Measurements from ENCODE around the gene KIF17.
"Not testable (repeated sequence)": the region's sequence is repeated elsewhere in the genome, so short reads cannot be mapped to it uniquely, and the experiment has no call there.

The KIF17 gene

DNA sequence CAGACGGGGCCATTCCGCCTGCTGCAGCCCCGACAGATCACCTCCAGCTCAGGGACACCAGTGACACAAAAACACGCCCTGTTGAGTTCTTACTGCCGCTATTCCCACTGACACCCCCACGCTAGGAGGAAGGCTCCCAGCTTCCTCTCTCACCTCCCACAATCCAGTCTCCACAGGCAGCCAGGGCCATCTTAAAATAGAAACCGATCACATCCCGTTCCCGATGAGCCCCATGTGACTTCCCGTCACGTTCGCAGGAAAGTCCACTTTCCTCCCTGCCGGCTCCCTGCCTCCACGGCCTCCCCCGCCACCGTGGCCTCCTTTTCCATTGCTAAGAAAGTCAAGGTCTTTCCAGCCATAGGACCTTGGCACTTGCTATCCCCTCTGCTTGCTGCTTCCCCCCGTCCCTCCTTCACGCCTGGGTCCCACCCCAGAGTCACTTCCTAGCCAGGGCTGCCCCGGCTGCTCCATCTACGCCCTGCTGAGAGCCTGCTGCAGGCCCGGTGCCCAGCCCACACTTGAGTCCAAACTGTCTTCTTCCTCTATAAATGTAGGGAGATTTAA is 32.6 kb downstream of the KIF17 start:
- no peak for DNase-seq

GRCh38 chr1:20684651-20685050 is 33.2 kb downstream of the KIF17 start:
- no peak for DNase-seq

DNA sequence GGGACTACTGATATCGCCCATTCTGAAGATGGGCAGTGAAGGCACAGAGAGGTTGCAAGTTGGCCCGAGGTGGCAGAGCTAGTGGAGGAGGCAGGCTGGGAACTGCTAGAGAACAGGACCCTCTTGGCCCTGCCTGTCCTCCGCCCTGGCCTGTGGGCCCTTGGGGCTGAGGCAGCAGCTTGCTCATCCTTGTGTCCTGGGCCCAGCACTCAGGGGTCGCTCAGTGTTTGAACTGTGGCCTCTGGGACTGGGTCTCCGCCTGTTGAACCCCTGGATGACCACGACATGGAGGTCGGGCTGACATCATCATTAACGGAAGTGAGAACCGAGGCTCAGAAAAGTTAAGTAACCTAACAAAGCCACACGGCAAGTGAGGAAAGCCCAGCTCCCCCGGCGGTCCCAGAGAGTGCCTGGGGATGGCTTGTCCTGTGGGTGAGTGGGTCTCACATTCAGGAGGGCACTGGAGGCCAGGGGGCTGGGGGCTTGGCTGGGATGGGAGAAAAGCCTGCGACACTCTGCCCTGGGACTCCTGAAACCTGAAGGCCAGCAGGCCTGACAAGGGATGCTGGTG is 33.7 kb downstream of the KIF17 start:
- no peak for DNase-seq

DNA sequence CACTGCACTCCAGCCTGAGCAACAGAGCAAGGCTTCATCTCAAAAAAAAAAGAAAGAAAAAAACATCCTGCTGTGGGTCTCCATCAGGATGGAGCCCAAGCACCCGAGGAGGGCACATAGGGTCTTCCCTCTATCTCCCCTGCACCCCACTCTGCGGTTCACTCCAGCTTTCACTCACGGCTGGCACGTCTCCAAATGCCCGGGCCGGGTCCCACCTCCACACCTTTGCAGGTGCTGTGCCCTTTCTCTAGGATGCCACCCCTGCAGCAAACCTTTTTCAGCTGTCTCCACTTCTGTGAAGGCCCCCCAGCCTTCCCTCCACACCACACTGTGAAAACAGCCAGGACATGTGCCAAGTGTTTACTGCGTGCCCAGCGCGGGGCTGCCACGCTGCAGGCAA is 34.2 kb downstream of the KIF17 start:
- DNase-seq = no peak

- peak; percentile 93 to 94 for DNase-seq
These were observed 35.1 kb downstream of the KIF17 start for GRCh38 chr1:20682571-20683236.

- DNase-seq = no peak
These were observed 35.8 kb downstream of the KIF17 start for GRCh38 chr1:20681999-20682398.

- no peak for DNase-seq
These were observed 37.5 kb downstream of the KIF17 start for GRCh38 chr1:20680269-20680668.

GRCh38 chr1:20678599-20678998 is 39.2 kb downstream of the KIF17 start:
- no peak for DNase-seq

DNA sequence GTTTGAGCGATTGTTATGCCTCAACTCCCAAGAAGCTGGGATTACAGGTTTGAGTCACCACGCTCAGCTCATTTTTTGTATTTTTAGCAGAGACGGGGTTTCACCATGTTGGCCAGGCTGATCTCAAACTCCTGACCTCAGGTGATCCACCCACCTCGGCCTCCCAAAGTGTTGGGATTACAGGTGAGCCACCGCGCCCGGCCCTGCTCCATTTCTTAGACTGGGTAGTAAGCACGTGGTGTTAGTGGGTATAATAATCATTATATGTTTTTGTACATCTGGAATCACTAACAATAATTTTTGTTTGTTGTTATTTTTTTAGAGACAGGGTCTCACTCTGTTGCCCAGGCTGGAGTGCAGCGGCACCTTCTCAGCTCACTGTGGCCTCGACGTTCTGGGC is 44.2 kb downstream of the KIF17 start:
- DNase-seq = not testable (repeated sequence)

- no peak for DNase-seq
These were observed 45.6 kb downstream of the KIF17 start for GRCh38 chr1:20672265-20672632.

GRCh38 chr1:20670936-20671335 is 46.9 kb downstream of the KIF17 start:
- DNase-seq = no peak

GRCh38 chr1:20668581-20668980 is 49.2 kb downstream of the KIF17 start:
- DNase-seq = no peak

- no peak for DNase-seq
These were observed 51.0 kb downstream of the KIF17 start for GRCh38 chr1:20666804-20667203.

DNA sequence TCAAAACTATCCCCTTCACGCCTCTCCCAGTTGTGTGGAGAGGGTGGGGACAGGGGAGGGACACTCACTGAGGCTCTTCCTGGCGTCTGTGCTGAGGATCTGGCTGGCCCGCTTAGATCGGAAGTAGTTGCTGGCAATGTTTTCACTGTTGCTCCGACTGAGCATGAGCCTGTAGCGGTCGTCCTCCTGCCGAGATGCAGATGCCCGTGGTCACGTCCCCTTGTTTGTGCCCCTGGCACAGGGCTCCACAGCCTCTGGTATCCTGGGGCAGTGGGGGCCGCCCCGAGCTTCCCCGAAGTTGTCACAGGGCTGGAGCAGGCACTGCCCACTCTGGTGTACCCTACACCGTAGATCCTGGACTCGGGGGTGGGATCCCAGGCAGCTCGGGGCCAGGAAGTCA is 51.7 kb downstream of the KIF17 start:
- DNase-seq = no peak

GRCh38 chr1:20665726-20666125 is 52.1 kb downstream of the KIF17 start:
- DNase-seq = peak in 1 of 2 experiments; percentile 20

- DNase-seq = no peak
These were observed 53.7 kb downstream of the KIF17 start for GRCh38 chr1:20663969-20664715.

GRCh38 chr1:20663365-20663764 is 54.4 kb downstream of the KIF17 start:
- DNase-seq = no peak

GRCh38 chr1:20662110-20662475 is 55.7 kb downstream of the KIF17 start:
- no peak for DNase-seq

DNA sequence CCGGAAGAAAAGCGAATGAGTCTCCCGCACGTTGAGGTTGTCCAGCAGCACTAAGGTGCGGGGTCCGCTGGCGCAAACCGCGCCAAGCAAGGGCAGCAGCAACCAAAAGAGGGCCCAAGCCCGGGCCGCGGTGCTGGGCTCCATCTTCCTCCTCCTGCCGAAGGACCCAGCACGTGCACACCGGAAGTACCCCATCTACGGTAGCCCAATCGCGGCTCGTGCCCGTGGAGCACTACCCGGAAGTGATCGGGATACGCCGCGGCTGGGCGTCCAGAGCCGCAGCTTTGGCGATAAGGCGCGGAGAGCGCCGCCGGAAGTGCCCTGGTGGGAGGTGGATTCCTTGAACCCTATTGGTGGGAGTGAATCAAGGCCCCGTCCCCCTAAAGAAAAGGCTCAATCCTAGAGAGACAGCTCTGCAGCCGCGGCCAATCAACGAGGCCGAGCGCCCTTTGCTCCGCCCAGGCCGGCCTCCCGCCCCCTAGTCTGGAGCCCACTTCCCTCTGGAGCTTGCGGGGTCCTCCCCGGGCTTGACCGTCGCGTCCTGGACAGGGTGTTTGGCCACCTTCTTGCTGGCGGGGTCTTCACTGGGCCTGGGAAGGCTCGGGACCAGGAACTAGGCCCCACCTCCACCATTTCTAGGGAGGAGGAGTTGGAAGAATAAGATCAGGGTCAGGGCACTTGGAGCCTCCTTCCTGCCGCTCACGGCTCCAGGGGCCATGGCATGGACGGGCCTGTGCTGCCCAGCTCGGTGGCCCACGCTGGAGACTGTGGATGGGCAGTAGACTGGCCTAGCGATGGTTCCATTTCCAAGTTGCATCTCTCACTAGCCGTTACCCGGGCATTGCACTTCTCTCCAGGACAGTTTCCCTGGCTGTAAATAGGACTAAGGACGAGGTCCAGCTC is 56.3 kb downstream of the KIF17 start, which contains the start of gene DDOST:
Gene DDOST, minus strand, starts transcription at position 163 of the 903 bp plus-strand sequence. Its CDS starts 19 bp downstream, at position 144.
- peak; percentile 98 for DNase-seq

DNA sequence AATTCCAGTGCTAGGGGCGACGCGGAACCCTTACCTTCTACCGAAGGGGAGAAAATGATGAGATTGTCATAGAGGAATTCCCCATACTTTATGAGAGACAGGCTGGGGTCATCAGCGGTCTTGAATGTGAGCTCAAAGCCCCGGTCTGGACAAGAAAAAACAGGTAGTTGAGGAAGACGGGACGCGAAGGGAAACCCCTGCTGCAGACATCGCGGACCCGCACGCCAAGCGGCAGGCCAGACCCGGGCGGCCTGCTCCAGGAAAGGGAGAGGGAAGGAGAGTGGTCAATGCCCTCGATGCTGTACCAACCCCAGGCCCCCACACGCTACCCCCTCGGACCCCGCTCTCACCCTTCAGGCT is 57.0 kb downstream of the KIF17 start:
- peak in 1 of 2 experiments; percentile 16 for DNase-seq

GRCh38 chr1:20660363-20660762 is 57.4 kb downstream of the KIF17 start:
- no peak for DNase-seq

- DNase-seq = no peak
These were observed 59.5 kb downstream of the KIF17 start for GRCh38 chr1:20658166-20658915.

Data from Kasumi-1 (cell line).